Left ventricle myocardium superior (tissue), 1 donor: ENCODE measurements around the gene CAMKMT. TPM values are rescaled to one million over a fixed set of nuclear protein-coding genes. Genes with fewer than 3 reads are reported as not detected.
"Not testable (repeated sequence)": the region's sequence is repeated elsewhere in the genome, so short reads cannot be mapped to it uniquely, and the experiment has no call there.

Experiments used
- ATAC-seq: fragments of 200-7000 bp; cut with Tn5 transposase; one replicate; pipeline ENCODE4 v1.9.1; 2020; ENCODE audit warnings: mild to moderate bottlenecking, moderate library complexity
- DNase-seq: peaks from one replicate; pipeline ENCODE4 v3.0.0-alpha.2; 2020
- intact Hi-C: fragments of 100-400 bp; cut with micrococcal nuclease; formaldehyde crosslinking; loops from one replicate; pipeline ENCODE4 v1.11.0; 2022
- total RNA-seq: library from RNA; stranded (reverse); fragmentation: NEBNext Ultra II Directional; extraction: Animal tissue kit (Norgen Biotek cat#: 25700); gene quantifications from one replicate; pipeline ENCODE4 v1.2.1, GENCODE V29; 2021
- donor health status: DM: no; HTN: yes; CAD: no; lungs with severe emphysema.

Gene CAMKMT
- total RNA-seq, 1 donor from 2014 or later: 3.3 TPM

- no peak for ATAC-seq
- intact Hi-C loops: loop anchor here (5.0 kb wide), 1 partner anchor 477 kb away; no protein-coding TSS in a partner anchor
Observed at GRCh38 chr2:44480068-44480467, 118.3 kb downstream of the CAMKMT start.

GRCh38 chr2:44487052-44487451 lies 125.3 kb downstream of the CAMKMT start:
- intact Hi-C loops: no loop called here
- ATAC-seq: no peak
- DNase-seq: no peak

More at GRCh38 chr2:44480068-44480467, 118.3 kb downstream of the CAMKMT start:
- DNase-seq: no peak

- DNase-seq (no peak), ATAC-seq (no peak)
- intact Hi-C loops: no loop called here
Observed at GRCh38 chr2:44490726-44491125, 129.0 kb downstream of the CAMKMT start.

GRCh38 chr2:44494006-44494405 lies 132.3 kb downstream of the CAMKMT start:
- intact Hi-C loops: no loop called here
- ATAC-seq: no peak

GRCh38 chr2:44495035-44495434 lies 133.3 kb downstream of the CAMKMT start:
- ATAC-seq (no peak), DNase-seq (no peak)
- intact Hi-C loops: no loop called here

More at GRCh38 chr2:44494006-44494405, 132.3 kb downstream of the CAMKMT start:
- DNase-seq: no peak

- ATAC-seq (no peak), DNase-seq (no peak)
- intact Hi-C loops: no loop called here
Observed at GRCh38 chr2:44495544-44495943, 133.8 kb downstream of the CAMKMT start.

GRCh38 chr2:44496130-44496529 lies 134.4 kb downstream of the CAMKMT start:
- ATAC-seq (no peak), DNase-seq (no peak)
- intact Hi-C loops: no loop called here

GRCh38 chr2:44498551-44498950 lies 136.8 kb downstream of the CAMKMT start:
- ATAC-seq: no peak
- intact Hi-C loops: no loop called here

GRCh38 chr2:44505664-44506063 lies 143.9 kb downstream of the CAMKMT start:
- ATAC-seq, intact Hi-C loops, DNase-seq: not testable (repeated sequence)

More at GRCh38 chr2:44498551-44498950, 136.8 kb downstream of the CAMKMT start:
- no peak for DNase-seq

GRCh38 chr2:44510246-44510645 lies 148.5 kb downstream of the CAMKMT start:
- intact Hi-C loops: no loop called here
- no peak for ATAC-seq

GRCh38 chr2:44515416-44515815 lies 153.7 kb downstream of the CAMKMT start:
- ATAC-seq (no peak), DNase-seq (no peak)
- intact Hi-C loops: no loop called here

More at GRCh38 chr2:44510246-44510645, 148.5 kb downstream of the CAMKMT start:
- no peak for DNase-seq

GRCh38 chr2:44519026-44519425 lies 157.3 kb downstream of the CAMKMT start:
- ATAC-seq (no peak), DNase-seq (no peak)
- intact Hi-C loops: no loop called here

GRCh38 chr2:44522846-44523245 lies 161.1 kb downstream of the CAMKMT start:
- DNase-seq: no peak
- ATAC-seq: no peak
- intact Hi-C loops: no loop called here

- DNase-seq: no peak
- no peak for ATAC-seq
- intact Hi-C loops: no loop called here
Observed at GRCh38 chr2:44524347-44524926, 162.7 kb downstream of the CAMKMT start.

GRCh38 chr2:44526352-44526751 lies 164.6 kb downstream of the CAMKMT start:
- intact Hi-C loops: no loop called here
- no peak for ATAC-seq
- DNase-seq: no peak

- DNase-seq (no peak), ATAC-seq (no peak)
- intact Hi-C loops: no loop called here
Observed at GRCh38 chr2:44528595-44528994, 166.8 kb downstream of the CAMKMT start.

- DNase-seq (no peak), ATAC-seq (no peak)
- intact Hi-C loops: no loop called here
Observed at GRCh38 chr2:44529448-44529847, 167.7 kb downstream of the CAMKMT start.

GRCh38 chr2:44531289-44531688 lies 169.5 kb downstream of the CAMKMT start:
- ATAC-seq: no peak
- intact Hi-C loops: no loop called here

GRCh38 chr2:44532031-44532430 lies 170.3 kb downstream of the CAMKMT start:
- intact Hi-C loops: no loop called here
- no peak for DNase-seq
- no peak for ATAC-seq

More at GRCh38 chr2:44531289-44531688, 169.5 kb downstream of the CAMKMT start:
- no peak for DNase-seq

GRCh38 chr2:44533508-44533907 lies 171.8 kb downstream of the CAMKMT start:
- ATAC-seq (no peak), DNase-seq (no peak)
- intact Hi-C loops: no loop called here

- intact Hi-C loops: no loop called here
- ATAC-seq (no peak), DNase-seq (no peak)
Observed at GRCh38 chr2:44535376-44535775, 173.6 kb downstream of the CAMKMT start.
